Natural killer cell (primary cell): ENCODE measurements around the gene NOP56. TPM values are rescaled to one million over a fixed set of nuclear protein-coding genes. Genes with fewer than 3 reads are reported as not detected.

Source experiments
- ATAC-seq, 3 donors: fragments of 150-1000 bp in 2 of 3; fragments of 200-7000 bp in 1 of 3; cut with Tn5 transposase; 1 replicate in 1 of 3; 2 replicates in 2 of 3; pipeline ENCODE4 v1.10.0; 2021; ENCODE audit warnings: mild to moderate bottlenecking in 2 of 3, moderate library complexity in 2 of 3
- DNase-seq, 2 donors: peaks; one replicate each; pipeline versions ENCODE4 v3.0.0 to v3.0.0-alpha.2; 2013 to 2021; ENCODE audit warnings: mixed read lengths in 1 of 2
- H3K27ac ChIP-seq: one replicate; pipeline ENCODE4 v1.5.1; 2013; ENCODE audit warnings: mild to moderate bottlenecking, low read length
- H3K27me3 ChIP-seq: one replicate; pipeline ENCODE4 v1.6.1; 2013; ENCODE audit warnings: low read length; ENCODE audit not compliant: control insufficient read depth, insufficient read depth
- H3K36me3 ChIP-seq: one replicate; pipeline ENCODE4 v1.6.1; 2013; ENCODE audit warnings: low read length; ENCODE audit not compliant: control insufficient read depth, insufficient read depth
- H3K4me1 ChIP-seq: one replicate; pipeline ENCODE4 v1.6.1; 2013; ENCODE audit warnings: low read length; ENCODE audit not compliant: control insufficient read depth, insufficient read depth
- H3K4me3 ChIP-seq: one replicate; pipeline ENCODE4 v1.5.1; 2013; ENCODE audit warnings: low read length
- H3K9me3 ChIP-seq: one replicate; pipeline ENCODE4 v1.6.1; 2013; ENCODE audit warnings: low read length; ENCODE audit not compliant: control insufficient read depth, insufficient read depth
- H3K27ac Mint-ChIP-seq, 2 donors: one replicate each; pipeline ENCODE4 v1.8.0; 2022; ENCODE audit warnings: mild to moderate bottlenecking in 2 of 2, mixed read lengths in 2 of 2, moderate library complexity in 1 of 2
- H3K27me3 Mint-ChIP-seq, 2 donors: one replicate each; pipeline ENCODE4 v1.8.0; 2022; ENCODE audit warnings: low read depth in 2 of 2, mixed read lengths in 2 of 2
- H3K36me3 Mint-ChIP-seq: one replicate; pipeline ENCODE4 v1.8.0; 2022; ENCODE audit warnings: mixed read lengths
- H3K4me1 Mint-ChIP-seq, 2 donors: one replicate each; pipeline ENCODE4 v1.8.0; 2022; ENCODE audit warnings: mixed read lengths in 2 of 2
- H3K4me3 Mint-ChIP-seq: one replicate; pipeline ENCODE4 v1.8.0; 2022; ENCODE audit warnings: mild to moderate bottlenecking, moderate library complexity, mixed read lengths
- H3K9me3 Mint-ChIP-seq, 2 donors: one replicate each; pipeline ENCODE4 v1.8.0; 2022; ENCODE audit warnings: mixed read lengths in 2 of 2
- CTCF ChIP-seq: fragments of 200-600 bp; IDR thresholded peaks from one replicate; pipeline ENCODE4 v1.8.0; 2022; ENCODE audit warnings: antibody characterized with exemption
- WGBS: methylation state at CpG from one replicate; pipeline ENCODE4 v1.1.7; 2013; ENCODE audit warnings: missing lambda C conversion rate; ENCODE audit not compliant: insufficient coverage; 5-methylcytosine and 5-hydroxymethylcytosine counted together
- intact Hi-C: fragments of 100-400 bp; cut with micrococcal nuclease; formaldehyde crosslinking; loops from one replicate; pipeline ENCODE4 v1.14.2; 2022
- total RNA-seq, 4 donors: library from RNA; stranded (reverse); fragments of 120-200 nt in 1 of 4; gene quantifications; one replicate each; pipeline versions ENCODE4 v1.2.3 to v1.2.4, GENCODE V29; 2013 to 2022

The NOP56 gene
- total RNA-seq, 3 donors from 2014 or later (not counting 1 experiment from before 2014, with no cell fraction given), result 169 to 216 (median 214) TPM

- no peak overlapping the region for H3K27ac Mint-ChIP-seq
- no peak for ATAC-seq
Observed at GRCh38 chr20:2604506-2604835, 48.0 kb upstream of the NOP56 start.

GRCh38 chr20:2606507-2607006 lies 45.9 kb upstream of the NOP56 start:
- TF ChIP-seq CTCF, result no peak
- no peak for ATAC-seq
- intact Hi-C loops, result no loop called here
- Histone ChIP-seq H3K4me3 (no peak overlapping the region), H3K9me3 (peaks cover 9% of the 10 kb centered on the region), H3K27ac (no peak overlapping the region), H3K27me3 (peaks cover 8% of the 10 kb centered on the region), H3K4me1 (no peaks in the 10 kb centered on the region), H3K36me3 (no peaks in the 10 kb centered on the region)
- Mint-ChIP-seq H3K36me3 (peaks cover 12% of the 10 kb centered on the region), H3K4me3 (no peak overlapping the region), H3K27me3 (peaks cover 15 to 34% of the 10 kb centered on the region in 2 donors), H3K27ac (no peak overlapping the region), H3K9me3 (peaks cover 8 to 10% of the 10 kb centered on the region in 2 donors), H3K4me1 (no peaks in the 10 kb centered on the region)
- no peak for DNase-seq
- WGBS, result 100% methylated on average over 1 of the region's 1 CpG

More at GRCh38 chr20:2604506-2604835, 48.0 kb upstream of the NOP56 start:
- no peaks in the 10 kb centered on the region for H3K36me3 ChIP-seq
- H3K27me3 ChIP-seq, result peaks cover 4% of the 10 kb centered on the region
- DNase-seq, result no peak
- no peak overlapping the region for H3K27ac ChIP-seq
- WGBS, result 90% methylated on average over 3 of the region's 3 CpGs
- H3K9me3 ChIP-seq, result peaks cover 9% of the 10 kb centered on the region
- H3K4me3 ChIP-seq, result no peak overlapping the region
- intact Hi-C loops, result no loop called here
- H3K4me1 ChIP-seq, result no peaks in the 10 kb centered on the region
- no peaks in the 10 kb centered on the region for H3K4me1 Mint-ChIP-seq
- peaks cover 8 to 10% of the 10 kb centered on the region in 2 donors for H3K9me3 Mint-ChIP-seq
- no peak for TF ChIP-seq CTCF
- peaks cover 12% of the 10 kb centered on the region for H3K36me3 Mint-ChIP-seq
- H3K27me3 Mint-ChIP-seq, result peaks cover 10 to 21% of the 10 kb centered on the region in 2 donors
- H3K4me3 Mint-ChIP-seq, result no peak overlapping the region

GRCh38 chr20:2610326-2610725 lies 42.1 kb upstream of the NOP56 start:
- H3K4me1 ChIP-seq, result no peaks in the 10 kb centered on the region
- no peak for ATAC-seq
- Mint-ChIP-seq H3K4me1 (no peaks in the 10 kb centered on the region), H3K9me3 (peaks cover 8 to 10% of the 10 kb centered on the region in 2 donors), H3K4me3 (no peak overlapping the region), H3K36me3 (peaks cover 12% of the 10 kb centered on the region), H3K27ac (no peak overlapping the region), H3K27me3 (peaks cover 21 to 35% of the 10 kb centered on the region in 2 donors)
- 85% methylated on average over 5 of the region's 6 CpGs for WGBS
- intact Hi-C loops, result no loop called here
- no peak for TF ChIP-seq CTCF
- peaks cover 8% of the 10 kb centered on the region for H3K27me3 ChIP-seq
- no peaks in the 10 kb centered on the region for H3K36me3 ChIP-seq
- no peak overlapping the region for H3K27ac ChIP-seq
- no peak overlapping the region for H3K4me3 ChIP-seq
- peaks cover 9% of the 10 kb centered on the region for H3K9me3 ChIP-seq
- no peak for DNase-seq
